NCI-H345 treated with DMSO at 0.1 percent for 48 hours (cell line): ENCODE data around the gene GPR157.

ENCODE experiments used
- DNase-seq: peaks from one replicate; lab custom pipeline; 2025; ENCODE audit not compliant: unreplicated experiment; lab: John Stamatoyannopoulos, UW

Gene GPR157

GRCh38 chr1:9093581-9093980 is 35.3 kb downstream of the GPR157 start:
- DNase-seq: no peak

- no peak for DNase-seq
These were observed 35.8 kb downstream of the GPR157 start for GRCh38 chr1:9093091-9093490.

DNA sequence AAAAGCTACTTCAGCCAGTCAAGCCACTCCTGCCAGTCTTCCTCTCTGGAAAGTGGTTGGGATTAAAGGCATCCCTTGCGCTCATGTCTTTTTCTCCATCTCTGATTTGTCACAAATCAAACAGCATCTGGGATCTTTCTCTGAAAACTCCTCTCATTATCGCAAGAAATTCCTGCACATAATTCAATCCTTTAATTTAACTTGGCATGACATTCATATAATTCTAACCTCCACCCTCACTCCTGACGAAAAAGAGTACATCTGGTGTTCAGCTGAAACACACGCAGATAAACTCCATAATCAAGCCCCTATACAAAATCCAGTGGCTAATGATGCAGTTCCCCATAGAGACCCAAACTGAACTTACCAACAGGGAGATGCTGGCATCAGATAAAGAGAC is 40.1 kb downstream of the GPR157 start:
- DNase-seq: no peak

DNA sequence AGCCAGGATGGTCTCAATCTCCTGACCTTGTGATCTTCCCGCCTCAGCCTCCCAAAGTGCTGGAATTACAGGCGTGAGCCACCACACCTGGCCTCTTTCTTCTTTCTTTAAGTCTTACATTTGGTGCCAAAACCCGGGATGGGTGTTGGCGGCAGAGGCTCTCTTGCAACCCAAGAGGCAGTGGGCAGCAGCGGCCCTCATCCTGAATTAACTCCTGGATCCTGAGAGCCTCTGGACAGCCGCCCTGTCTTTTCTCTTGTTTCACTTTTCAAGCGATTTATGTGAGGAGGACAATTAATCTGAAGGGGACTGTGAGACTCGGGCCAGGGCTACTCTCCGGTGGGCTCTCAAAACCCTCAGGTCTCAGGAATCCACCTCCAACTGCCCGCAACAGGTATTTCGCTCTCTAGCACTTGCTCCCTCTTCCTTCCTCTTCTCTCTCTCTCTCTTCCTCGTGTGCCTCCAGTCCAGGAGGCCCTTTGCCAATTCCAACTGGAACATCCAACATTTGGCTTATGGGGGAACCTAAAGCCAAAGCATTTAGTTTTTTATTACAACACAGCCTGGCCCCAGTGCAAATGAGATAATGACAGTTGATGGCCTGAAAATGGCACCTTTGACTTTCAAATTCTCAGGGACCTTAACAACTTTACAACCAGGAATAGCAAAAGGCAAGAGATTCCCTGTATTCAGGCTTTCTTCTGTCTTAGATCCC is 41.3 kb downstream of the GPR157 start:
- no peak for DNase-seq

DNA sequence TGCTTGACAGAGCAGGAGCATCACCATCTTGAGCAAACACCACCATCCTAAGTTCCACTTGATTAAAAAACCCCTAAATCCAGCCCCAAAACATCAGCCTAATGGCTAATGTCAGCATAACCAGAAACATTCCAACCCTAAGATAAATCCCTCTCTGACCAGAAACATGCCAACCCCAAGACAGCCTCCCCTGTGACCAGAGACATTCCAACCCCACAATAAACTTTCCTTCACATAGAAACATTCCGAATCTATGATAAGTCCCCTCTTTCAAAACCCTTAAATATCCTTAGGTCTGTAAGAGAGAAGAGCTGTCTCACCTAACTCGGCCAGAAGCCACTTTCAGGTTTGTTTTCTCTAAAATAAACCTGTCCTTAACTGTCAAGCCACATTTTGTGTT is 42.1 kb downstream of the GPR157 start:
- no peak for DNase-seq

DNA sequence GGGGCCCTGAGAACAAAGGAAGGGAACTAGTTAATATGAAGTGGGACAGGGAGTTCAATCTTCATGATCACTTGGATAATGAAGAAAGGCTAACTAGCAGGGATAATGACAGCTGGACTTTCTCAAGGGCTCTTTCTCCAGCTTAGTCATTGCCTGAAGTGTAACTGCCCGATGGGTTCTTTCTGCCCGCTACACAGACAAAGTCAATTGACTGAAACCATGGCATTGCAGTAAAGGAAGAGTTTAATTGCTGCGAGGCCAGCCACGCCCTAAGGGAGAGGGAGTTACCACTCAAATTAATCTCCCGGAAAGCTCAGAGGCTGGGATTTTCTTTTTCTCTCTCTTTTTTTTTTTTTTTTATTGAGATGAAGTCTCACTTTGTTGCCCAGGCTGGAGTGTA is 42.9 kb downstream of the GPR157 start:
- DNase-seq: no peak

- no peak for DNase-seq
These were observed 43.5 kb downstream of the GPR157 start for GRCh38 chr1:9085306-9085940.

- no peak for DNase-seq
These were observed 44.0 kb downstream of the GPR157 start for GRCh38 chr1:9084906-9085305.

GRCh38 chr1:9081473-9081872 is 47.4 kb downstream of the GPR157 start:
- DNase-seq: no peak

- no peak for DNase-seq
These were observed 48.1 kb downstream of the GPR157 start for GRCh38 chr1:9080705-9081291.

GRCh38 chr1:9079988-9080704 is 48.8 kb downstream of the GPR157 start:
- no peak for DNase-seq

DNA sequence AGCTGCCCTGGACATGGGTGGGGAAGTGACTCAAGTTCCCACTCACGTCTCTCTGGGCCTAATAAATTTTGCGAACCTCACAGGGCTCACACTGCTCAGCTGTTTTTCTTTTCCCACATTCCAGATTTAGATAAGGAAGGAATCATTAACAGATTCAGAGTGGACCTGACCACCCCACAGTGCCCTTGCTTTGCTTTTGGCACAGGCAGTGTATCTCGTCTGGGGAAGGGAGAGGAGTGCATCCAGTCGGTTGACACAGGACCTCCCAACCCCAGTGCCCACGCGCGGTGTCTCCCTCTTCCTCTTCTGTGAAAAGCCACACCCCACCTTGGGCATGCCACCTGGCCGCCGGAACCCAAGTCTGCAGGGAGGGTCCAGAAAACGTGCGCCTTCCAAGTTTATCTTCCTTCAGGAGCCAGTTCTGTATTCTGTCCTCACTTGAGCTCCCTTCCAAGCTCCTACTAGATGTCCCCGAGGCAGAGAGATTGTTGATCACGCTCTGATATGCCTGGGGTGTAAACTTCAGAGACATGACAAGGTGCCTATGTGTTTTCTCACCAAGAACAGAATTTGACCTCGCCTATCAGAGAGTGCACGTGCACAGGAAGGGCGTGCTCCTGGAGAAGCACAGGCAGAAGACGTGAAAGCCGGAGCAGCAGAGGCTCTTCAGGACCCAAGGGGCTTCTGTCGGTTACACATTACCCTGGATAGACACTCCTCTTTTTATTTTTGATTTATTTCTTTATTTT is 50.0 kb downstream of the GPR157 start:
- DNase-seq: no peak

- no peak for DNase-seq
These were observed 50.7 kb downstream of the GPR157 start for GRCh38 chr1:9078015-9078751.

DNA sequence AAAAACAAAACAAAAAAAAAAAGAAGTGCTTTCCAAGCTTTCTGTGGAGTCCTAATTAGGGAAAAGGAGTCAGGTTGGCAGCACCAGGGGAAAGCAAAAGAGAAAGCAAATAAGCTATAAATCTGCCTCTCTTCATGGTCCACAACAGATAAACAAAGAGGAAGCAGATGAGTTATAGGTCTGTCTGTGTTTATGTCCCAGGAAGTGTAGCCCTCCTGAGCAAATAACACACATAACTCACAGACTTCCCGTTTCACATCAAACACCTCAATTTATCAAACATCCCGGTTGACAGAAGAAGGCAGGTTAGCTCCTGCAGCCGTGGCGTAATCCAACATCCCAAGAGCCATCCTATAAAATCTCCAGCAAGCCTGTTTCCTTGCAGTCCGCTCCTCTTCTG is 53.9 kb downstream of the GPR157 start:
- peak; percentile 60 for DNase-seq

DNA sequence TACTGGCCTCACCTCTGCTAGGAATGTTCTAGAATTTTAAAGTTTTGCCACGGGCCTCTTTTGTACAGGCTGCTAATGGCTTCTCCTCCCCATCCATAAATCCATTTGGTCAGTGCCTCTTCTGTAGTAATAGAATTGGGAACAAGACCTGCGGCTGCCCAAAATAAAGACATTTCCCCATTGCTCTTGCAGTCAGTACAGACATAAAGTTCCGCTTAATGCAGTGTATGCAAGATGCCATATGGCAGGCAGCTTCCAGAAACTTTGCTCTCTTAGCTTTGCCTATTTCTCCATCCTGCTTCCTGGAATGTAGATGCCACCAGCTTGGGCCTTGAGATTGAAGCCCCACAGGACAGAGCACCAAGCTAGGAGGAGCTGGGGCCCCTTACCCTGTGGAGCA is 55.8 kb downstream of the GPR157 start:
- DNase-seq: no peak

- DNase-seq: no peak
These were observed 57.2 kb downstream of the GPR157 start for GRCh38 chr1:9071554-9072235.

GRCh38 chr1:9070486-9070885 is 58.4 kb downstream of the GPR157 start:
- DNase-seq: no peak

- no peak for DNase-seq
These were observed 59.4 kb downstream of the GPR157 start, which contains the start of gene SLC2A5 for GRCh38 chr1:9069326-9070100. TSS of gene SLC2A5 (minus strand) at chr1:9069635. CDS start at chr1:9069536, 99 bp downstream.

GRCh38 chr1:9068981-9069325 is 59.9 kb downstream of the GPR157 start:
- peak; percentile 48 for DNase-seq
